HepG2 (cell line): Measurements from ENCODE around the gene EVC. TPM values are rescaled to one million over a fixed set of nuclear protein-coding genes. Genes with fewer than 3 reads are reported as not detected.
A peak's percentile ranks its signal among the peaks of the same experiment; 100 is the strongest.

ENCODE experiments used
- CENPX ChIP-seq: sonication (generic); formaldehyde crosslinking; IDR thresholded peaks from 2 replicates; pipeline ENCODE4 v1.9.0; 2021; ENCODE audit warnings: mild to moderate bottlenecking, missing genetic modification reagents, moderate library complexity
- FLYWCH1 ChIP-seq: sonication (generic); formaldehyde crosslinking; IDR thresholded peaks from 2 replicates; pipeline ENCODE4 v1.8.1; 2023; ENCODE audit warnings: mild to moderate bottlenecking, missing genetic modification reagents
- FOXC1 ChIP-seq: sonication (generic); formaldehyde crosslinking; IDR thresholded peaks from 2 replicates; pipeline ENCODE4 v1.8.0; 2022; ENCODE audit warnings: mild to moderate bottlenecking, missing genetic modification reagents, borderline replicate concordance
- GTF2F1 ChIP-seq: fragments of 150-350 bp; IDR thresholded peaks from 2 replicates; pipeline ENCODE4 v1.6.1; 2014; ENCODE audit warnings: low read length
- HNRNPK ChIP-seq: fragments of 200-400 bp; formaldehyde crosslinking; IDR thresholded peaks from 2 replicates; pipeline ENCODE4 v1.6.1; 2018; ENCODE audit warnings: low read length, low read depth, moderate library complexity, mild to moderate bottlenecking; ENCODE audit not compliant: poor library complexity, severe bottlenecking
- HOXA7 ChIP-seq: sonication (generic); formaldehyde crosslinking; IDR thresholded peaks from 2 replicates; pipeline ENCODE4 v1.8.1; 2022; ENCODE audit warnings: mild to moderate bottlenecking, missing genetic modification reagents, moderate library complexity
- KLF9 ChIP-seq: IDR thresholded peaks from 2 replicates; pipeline ENCODE4 v1.6.1; 2016; ENCODE audit warnings: low read depth
- NFIB ChIP-seq: sonication (generic); formaldehyde crosslinking; IDR thresholded peaks from 2 replicates; pipeline ENCODE4 v1.9.0; 2021; ENCODE audit warnings: missing genetic modification reagents, mild to moderate bottlenecking, borderline replicate concordance
- SALL1 ChIP-seq: sonication (generic); formaldehyde crosslinking; IDR thresholded peaks from 2 replicates; pipeline ENCODE4 v1.8.0; 2022; ENCODE audit warnings: mild to moderate bottlenecking, missing genetic modification reagents
- SATB2 ChIP-seq: sonication (generic); formaldehyde crosslinking; IDR thresholded peaks from 2 replicates; pipeline ENCODE4 v1.5.0; 2020; ENCODE audit warnings: missing genetic modification reagents
- TOPORS ChIP-seq: sonication (generic); formaldehyde crosslinking; IDR thresholded peaks from 2 replicates; pipeline ENCODE4 v1.8.0; 2023; ENCODE audit warnings: mild to moderate bottlenecking, missing genetic modification reagents
- ZBTB1 ChIP-seq: sonication (generic); formaldehyde crosslinking; IDR thresholded peaks from 2 replicates; pipeline ENCODE4 v1.4.0; 2020; ENCODE audit warnings: missing genetic modification reagents, borderline replicate concordance
- ZNF136 ChIP-seq: sonication (generic); formaldehyde crosslinking; IDR thresholded peaks from 2 replicates; pipeline ENCODE4 v1.8.1; 2022; ENCODE audit warnings: low read depth, mild to moderate bottlenecking, moderate library complexity, missing genetic modification reagents
- ZNF253 ChIP-seq: sonication (generic); formaldehyde crosslinking; IDR thresholded peaks from 2 replicates; pipeline ENCODE4 v1.8.0; 2022; ENCODE audit warnings: mild to moderate bottlenecking, missing genetic modification reagents, borderline replicate concordance
- ZNF350 ChIP-seq: sonication (generic); formaldehyde crosslinking; IDR thresholded peaks from 2 replicates; pipeline ENCODE4 v1.4.0; 2020; ENCODE audit warnings: mild to moderate bottlenecking, low read depth, missing genetic modification reagents, borderline replicate concordance
- ZNF547 ChIP-seq: sonication (generic); formaldehyde crosslinking; IDR thresholded peaks from 2 replicates; pipeline ENCODE4 v1.5.1; 2020; ENCODE audit warnings: mild to moderate bottlenecking, missing genetic modification reagents
- ZNF605 ChIP-seq: sonication (generic); formaldehyde crosslinking; IDR thresholded peaks from 2 replicates; pipeline ENCODE4 v1.8.0; 2022; ENCODE audit warnings: mild to moderate bottlenecking, missing genetic modification reagents
- ZNF619 ChIP-seq: sonication (generic); formaldehyde crosslinking; IDR thresholded peaks from 2 replicates; pipeline ENCODE4 v1.4.0; 2020; ENCODE audit warnings: mild to moderate bottlenecking, missing genetic modification reagents
- ZSCAN30 ChIP-seq: sonication (generic); formaldehyde crosslinking; IDR thresholded peaks from 2 replicates; pipeline ENCODE4 v1.5.0; 2020; ENCODE audit warnings: mild to moderate bottlenecking, missing genetic modification reagents
- polyA plus RNA-seq, 8 experiments: library from polyadenylated mRNA; depleted of rRNA in 3 of 8; stranded (reverse) in 7 of 8; unstranded in 1 of 8; fragments of >200 nt; fragmentation: Illumina TruSeq in 4 of 8; extraction: Trizol in 4 of 8; gene quantifications; 2 replicates each; pipeline versions ENCODE4 v1.2.1 to v1.2.3, GENCODE V29; 2011 to 2016; ENCODE audit warnings: low read depth in 4 of 8, missing spikeins in 1 of 8, mixed read lengths in 1 of 8; ENCODE audit not compliant: insufficient read depth in 1 of 8
- total RNA-seq, 5 experiments: library from RNA; depleted of rRNA; stranded (reverse); fragments of >200 nt; fragmentation: Illumina TruSeq; extraction: Trizol; gene quantifications; 2 replicates each; pipeline ENCODE4 v1.2.3, GENCODE V29; 2016; ENCODE audit warnings: low read depth in 1 of 5
- TF ChIP-seq, protein P1 (sequence below): sonication (generic); formaldehyde crosslinking; IDR thresholded peaks from 2 replicates; pipeline ENCODE4 v1.4.0; 2020; ENCODE audit warnings: mild to moderate bottlenecking, missing genetic modification reagents
- TF ChIP-seq, protein P2 (sequence below): sonication (generic); formaldehyde crosslinking; IDR thresholded peaks from 2 replicates; pipeline ENCODE4 v1.4.0; 2020; ENCODE audit warnings: missing genetic modification reagents, borderline replicate concordance
- TF ChIP-seq, protein P3 (sequence below): sonication (generic); formaldehyde crosslinking; IDR thresholded peaks from 2 replicates; pipeline ENCODE4 v1.5.0; 2020; ENCODE audit warnings: mild to moderate bottlenecking, missing genetic modification reagents, moderate library complexity
- TF ChIP-seq, protein P4 (sequence below): sonication (generic); formaldehyde crosslinking; IDR thresholded peaks from 2 replicates; pipeline ENCODE4 v1.4.0; 2020; ENCODE audit warnings: mild to moderate bottlenecking, missing genetic modification reagents

EVC gene
- total and polyA plus RNA-seq, 2 of the 13 experiments (the other 11 are each of a cell fraction or from before 2014, with no cell fraction given) = 3.1 to 4.9 TPM

DNA sequence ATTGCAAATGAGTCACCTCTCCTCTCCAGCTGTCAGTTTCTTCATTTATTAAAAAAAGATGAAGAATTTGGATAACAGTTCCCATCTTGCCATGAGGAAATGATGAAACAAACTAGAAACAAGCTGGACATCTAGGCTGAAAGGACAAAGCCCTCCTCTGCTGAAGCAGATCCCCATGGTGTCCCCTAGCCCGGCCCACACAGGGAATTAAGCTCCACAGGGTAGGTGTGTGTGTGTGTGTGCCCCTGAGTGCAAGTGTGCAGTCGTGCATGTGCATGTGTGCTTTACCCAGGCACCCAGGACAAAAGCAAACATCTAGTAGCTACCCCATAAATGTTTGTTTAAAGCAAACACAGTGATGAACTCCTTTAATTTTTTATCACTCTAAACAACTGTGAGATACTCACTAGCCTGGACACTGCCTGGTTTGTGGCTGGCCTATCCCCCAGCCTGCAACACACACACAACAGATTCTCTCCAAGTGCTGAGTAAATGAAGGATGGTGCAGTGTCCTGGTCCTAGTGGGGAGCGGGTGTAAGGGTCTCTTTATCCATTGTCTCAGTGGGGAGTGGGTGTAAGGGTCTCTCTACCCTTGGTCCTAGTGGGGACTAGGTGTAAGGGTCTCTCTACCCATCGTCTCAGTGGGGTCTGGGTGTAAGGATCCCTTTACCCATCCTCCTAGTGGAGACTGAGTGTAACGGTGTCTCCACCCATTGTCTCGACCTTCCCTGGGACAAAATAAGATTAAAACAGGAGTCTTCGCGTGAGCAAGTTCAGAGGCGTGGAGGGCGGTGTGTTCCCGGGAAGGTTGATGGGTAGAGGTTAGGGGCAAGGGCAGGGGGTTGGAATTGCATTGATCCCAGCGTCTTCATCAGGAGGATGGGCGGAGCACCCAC, 688 bp upstream of the EVC start (continued):
- TF ChIP-seq, protein P1, sequence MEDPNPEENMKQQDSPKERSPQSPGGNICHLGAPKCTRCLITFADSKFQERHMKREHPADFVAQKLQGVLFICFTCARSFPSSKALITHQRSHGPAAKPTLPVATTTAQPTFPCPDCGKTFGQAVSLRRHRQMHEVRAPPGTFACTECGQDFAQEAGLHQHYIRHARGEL (CRISPR knock-in tag) = no peak
- peak; percentile 19; the same call in 1 of the 2 replicates for TF ChIP-seq SALL1 (CRISPR knock-in tag)
- no peak for TF ChIP-seq TOPORS (CRISPR knock-in tag)
- peak; percentile 66; the same call in 1 of the 2 replicates for TF ChIP-seq ZNF350 (CRISPR knock-in tag)
- no peak for TF ChIP-seq KLF9 (CRISPR knock-in tag)
- TF ChIP-seq, protein P2, sequence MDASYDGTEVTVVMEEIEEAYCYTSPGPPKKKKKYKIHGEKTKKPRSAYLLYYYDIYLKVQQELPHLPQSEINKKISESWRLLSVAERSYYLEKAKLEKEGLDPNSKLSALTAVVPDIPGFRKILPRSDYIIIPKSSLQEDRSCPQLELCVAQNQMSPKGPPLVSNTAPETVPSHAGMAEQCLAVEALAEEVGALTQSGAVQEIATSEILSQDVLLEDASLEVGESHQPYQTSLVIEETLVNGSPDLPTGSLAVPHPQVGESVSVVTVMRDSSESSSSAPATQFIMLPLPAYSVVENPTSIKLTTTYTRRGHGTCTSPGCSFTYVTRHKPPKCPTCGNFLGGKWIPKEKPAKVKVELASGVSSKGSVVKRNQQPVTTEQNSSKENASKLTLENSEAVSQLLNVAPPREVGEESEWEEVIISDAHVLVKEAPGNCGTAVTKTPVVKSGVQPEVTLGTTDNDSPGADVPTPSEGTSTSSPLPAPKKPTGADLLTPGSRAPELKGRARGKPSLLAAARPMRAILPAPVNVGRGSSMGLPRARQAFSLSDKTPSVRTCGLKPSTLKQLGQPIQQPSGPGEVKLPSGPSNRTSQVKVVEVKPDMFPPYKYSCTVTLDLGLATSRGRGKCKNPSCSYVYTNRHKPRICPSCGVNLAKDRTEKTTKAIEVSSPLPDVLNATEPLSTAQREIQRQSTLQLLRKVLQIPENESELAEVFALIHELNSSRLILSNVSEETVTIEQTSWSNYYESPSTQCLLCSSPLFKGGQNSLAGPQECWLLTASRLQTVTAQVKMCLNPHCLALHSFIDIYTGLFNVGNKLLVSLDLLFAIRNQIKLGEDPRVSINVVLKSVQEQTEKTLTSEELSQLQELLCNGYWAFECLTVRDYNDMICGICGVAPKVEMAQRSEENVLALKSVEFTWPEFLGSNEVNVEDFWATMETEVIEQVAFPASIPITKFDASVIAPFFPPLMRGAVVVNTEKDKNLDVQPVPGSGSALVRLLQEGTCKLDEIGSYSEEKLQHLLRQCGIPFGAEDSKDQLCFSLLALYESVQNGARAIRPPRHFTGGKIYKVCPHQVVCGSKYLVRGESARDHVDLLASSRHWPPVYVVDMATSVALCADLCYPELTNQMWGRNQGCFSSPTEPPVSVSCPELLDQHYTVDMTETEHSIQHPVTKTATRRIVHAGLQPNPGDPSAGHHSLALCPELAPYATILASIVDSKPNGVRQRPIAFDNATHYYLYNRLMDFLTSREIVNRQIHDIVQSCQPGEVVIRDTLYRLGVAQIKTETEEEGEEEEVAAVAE (CRISPR knock-in tag) = no peak
- no peak for TF ChIP-seq SATB2 (CRISPR knock-in tag)
- TF ChIP-seq ZNF605 (CRISPR knock-in tag) = peak; percentile 29; the same call in 1 of the 2 replicates
- TF ChIP-seq ZNF253 (CRISPR knock-in tag) = no peak
- no peak for TF ChIP-seq HNRNPK
- no peak for TF ChIP-seq CENPX
- TF ChIP-seq HOXA7 (CRISPR knock-in tag) = no peak
- TF ChIP-seq GTF2F1 = no peak
- TF ChIP-seq ZBTB1 (CRISPR knock-in tag) = no peak
- TF ChIP-seq, protein P3, sequence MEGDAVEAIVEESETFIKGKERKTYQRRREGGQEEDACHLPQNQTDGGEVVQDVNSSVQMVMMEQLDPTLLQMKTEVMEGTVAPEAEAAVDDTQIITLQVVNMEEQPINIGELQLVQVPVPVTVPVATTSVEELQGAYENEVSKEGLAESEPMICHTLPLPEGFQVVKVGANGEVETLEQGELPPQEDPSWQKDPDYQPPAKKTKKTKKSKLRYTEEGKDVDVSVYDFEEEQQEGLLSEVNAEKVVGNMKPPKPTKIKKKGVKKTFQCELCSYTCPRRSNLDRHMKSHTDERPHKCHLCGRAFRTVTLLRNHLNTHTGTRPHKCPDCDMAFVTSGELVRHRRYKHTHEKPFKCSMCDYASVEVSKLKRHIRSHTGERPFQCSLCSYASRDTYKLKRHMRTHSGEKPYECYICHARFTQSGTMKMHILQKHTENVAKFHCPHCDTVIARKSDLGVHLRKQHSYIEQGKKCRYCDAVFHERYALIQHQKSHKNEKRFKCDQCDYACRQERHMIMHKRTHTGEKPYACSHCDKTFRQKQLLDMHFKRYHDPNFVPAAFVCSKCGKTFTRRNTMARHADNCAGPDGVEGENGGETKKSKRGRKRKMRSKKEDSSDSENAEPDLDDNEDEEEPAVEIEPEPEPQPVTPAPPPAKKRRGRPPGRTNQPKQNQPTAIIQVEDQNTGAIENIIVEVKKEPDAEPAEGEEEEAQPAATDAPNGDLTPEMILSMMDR (CRISPR knock-in tag) = peak; percentile 23; the same call in 1 of the 2 replicates
- TF ChIP-seq FOXC1 (CRISPR knock-in tag) = no peak
- TF ChIP-seq ZSCAN30 (CRISPR knock-in tag) = no peak
- no peak for TF ChIP-seq NFIB
- TF ChIP-seq, protein P4, sequence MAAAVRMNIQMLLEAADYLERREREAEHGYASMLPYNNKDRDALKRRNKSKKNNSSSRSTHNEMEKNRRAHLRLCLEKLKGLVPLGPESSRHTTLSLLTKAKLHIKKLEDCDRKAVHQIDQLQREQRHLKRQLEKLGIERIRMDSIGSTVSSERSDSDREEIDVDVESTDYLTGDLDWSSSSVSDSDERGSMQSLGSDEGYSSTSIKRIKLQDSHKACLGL (CRISPR knock-in tag) = no peak
- no peak for TF ChIP-seq FLYWCH1
- TF ChIP-seq ZNF136 = 0 out of 2 replicates have a peak, but pooled peaks have one; percentile 56
- TF ChIP-seq ZNF547 (CRISPR knock-in tag) = no peak
- TF ChIP-seq ZNF619 = peak; percentile 36; the same call in 1 of the 2 replicates
